ENCODE data around the gene PPCS. TPM values are rescaled to one million over a fixed set of nuclear protein-coding genes. Genes with fewer than 3 reads are reported as not detected.

PPCS gene
- total RNA-seq, 1 donor = 44.2 TPM

DNA sequence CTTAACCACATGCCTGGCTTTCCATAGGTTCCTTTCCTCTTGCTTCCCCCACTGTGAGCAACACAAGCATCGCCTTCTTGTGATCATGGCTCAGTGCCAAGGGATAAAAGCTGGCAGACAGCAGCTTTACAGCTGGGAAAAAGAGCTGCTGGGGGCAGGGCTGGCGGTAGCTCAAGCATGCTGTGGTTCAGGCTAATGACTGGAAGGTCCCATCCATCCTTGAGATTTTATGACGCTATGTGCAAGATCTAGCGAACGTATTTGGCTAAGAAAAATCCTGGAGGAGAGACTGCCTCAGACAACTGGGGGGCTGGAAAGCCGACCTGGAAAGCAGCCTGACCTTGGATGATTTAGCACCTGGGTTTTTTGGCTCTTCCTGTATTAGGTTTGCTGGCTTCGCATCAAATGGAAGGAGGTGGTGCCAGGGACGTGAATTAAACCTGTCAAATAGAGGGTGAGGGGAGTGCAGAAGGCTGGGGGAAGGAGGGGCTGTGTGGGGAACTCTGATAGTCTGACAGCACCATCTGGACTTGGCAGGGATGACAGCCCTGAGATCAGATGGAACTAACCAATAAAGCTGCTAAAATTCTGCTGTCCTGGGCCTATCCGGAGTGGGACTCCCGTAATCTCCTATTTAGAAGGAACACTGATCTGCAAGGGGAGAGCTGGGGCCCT is 35.3 kb upstream of the PPCS start:
- H3K4me3 ChIP-seq (ENCODE audit: low read depth, low read length) = no peak overlapping the region
- peak; percentile 89 for DNase-seq (ENCODE audit: low read depth)
- TF ChIP-seq, protein P1, sequence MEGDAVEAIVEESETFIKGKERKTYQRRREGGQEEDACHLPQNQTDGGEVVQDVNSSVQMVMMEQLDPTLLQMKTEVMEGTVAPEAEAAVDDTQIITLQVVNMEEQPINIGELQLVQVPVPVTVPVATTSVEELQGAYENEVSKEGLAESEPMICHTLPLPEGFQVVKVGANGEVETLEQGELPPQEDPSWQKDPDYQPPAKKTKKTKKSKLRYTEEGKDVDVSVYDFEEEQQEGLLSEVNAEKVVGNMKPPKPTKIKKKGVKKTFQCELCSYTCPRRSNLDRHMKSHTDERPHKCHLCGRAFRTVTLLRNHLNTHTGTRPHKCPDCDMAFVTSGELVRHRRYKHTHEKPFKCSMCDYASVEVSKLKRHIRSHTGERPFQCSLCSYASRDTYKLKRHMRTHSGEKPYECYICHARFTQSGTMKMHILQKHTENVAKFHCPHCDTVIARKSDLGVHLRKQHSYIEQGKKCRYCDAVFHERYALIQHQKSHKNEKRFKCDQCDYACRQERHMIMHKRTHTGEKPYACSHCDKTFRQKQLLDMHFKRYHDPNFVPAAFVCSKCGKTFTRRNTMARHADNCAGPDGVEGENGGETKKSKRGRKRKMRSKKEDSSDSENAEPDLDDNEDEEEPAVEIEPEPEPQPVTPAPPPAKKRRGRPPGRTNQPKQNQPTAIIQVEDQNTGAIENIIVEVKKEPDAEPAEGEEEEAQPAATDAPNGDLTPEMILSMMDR (IDR thresholded peaks at IDR 0.05; ENCODE audit: insufficient read depth, low read length) = no peak

DNA sequence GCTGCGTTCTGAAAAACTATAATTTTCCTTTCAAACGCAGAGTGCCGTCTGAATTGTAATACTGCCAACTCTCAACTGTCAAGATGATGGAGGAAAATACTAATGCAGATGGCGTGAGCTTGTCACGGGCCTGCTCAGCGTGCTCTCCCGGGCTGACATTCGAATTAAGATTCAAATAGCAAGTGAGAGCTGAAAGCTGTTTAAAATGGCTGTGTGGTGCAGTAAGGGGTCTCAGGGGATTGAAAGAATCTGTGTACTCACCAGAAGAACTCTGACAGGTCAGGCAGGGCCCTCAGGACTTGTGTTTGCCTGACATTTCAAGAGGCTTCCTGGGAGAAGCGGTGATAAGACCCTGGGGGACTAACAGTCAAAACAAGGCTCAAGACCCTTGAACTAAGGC is 33.6 kb upstream of the PPCS start:
- H3K4me3 ChIP-seq (ENCODE audit: low read depth, low read length) = no peak overlapping the region
- TF ChIP-seq, protein P1 (IDR thresholded peaks at IDR 0.05; ENCODE audit: insufficient read depth, low read length) = no peak
- DNase-seq (ENCODE audit: low read depth) = no peak

DNA sequence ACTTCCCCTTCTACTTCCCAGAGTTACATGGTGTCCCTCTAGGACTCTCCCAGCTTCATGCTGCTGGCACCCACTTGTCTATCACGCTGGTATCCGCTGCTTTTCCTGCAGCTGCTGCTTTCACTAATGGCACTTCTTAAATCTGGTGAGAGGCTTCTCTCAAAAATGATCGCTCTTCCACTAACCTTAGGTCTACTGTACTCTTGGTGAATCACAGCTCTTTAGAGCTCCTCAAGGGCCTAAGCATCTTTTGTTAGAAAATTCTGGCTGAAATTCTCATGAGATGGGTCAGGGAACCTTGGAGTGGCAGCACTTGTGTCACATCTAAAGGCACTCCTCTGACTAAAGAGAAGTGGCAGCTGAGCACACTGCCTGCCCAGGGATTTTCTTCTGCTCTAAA is 32.7 kb upstream of the PPCS start:
- DNase-seq (ENCODE audit: low read depth) = no peak
- H3K4me3 ChIP-seq (ENCODE audit: low read depth, low read length) = no peak overlapping the region
- TF ChIP-seq, protein P1 (IDR thresholded peaks at IDR 0.05; ENCODE audit: insufficient read depth, low read length) = no peak

DNA sequence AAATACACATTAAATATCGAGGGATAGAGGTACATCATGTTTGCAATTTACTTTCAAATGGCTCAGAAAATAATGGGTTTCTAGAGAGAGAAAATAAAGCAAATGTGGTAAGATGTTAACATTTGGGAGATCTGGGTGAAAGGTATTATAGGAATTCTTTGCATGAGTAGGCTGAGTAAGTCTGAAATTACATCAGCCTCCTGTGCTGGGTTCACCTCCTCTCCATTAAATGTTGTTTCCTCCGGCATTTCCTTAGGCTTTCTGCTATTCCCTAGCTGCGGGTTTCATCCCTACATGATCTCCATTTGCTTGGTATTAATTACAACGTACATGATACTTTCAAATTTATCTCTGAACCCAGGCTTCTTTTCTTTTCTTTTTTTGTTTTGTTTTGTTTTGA is 32.1 kb upstream of the PPCS start:
- DNase-seq (ENCODE audit: low read depth) = peak; percentile 18
- TF ChIP-seq, protein P1 (IDR thresholded peaks at IDR 0.05; ENCODE audit: insufficient read depth, low read length) = no peak
- H3K4me3 ChIP-seq (ENCODE audit: low read depth, low read length) = no peak overlapping the region

DNA sequence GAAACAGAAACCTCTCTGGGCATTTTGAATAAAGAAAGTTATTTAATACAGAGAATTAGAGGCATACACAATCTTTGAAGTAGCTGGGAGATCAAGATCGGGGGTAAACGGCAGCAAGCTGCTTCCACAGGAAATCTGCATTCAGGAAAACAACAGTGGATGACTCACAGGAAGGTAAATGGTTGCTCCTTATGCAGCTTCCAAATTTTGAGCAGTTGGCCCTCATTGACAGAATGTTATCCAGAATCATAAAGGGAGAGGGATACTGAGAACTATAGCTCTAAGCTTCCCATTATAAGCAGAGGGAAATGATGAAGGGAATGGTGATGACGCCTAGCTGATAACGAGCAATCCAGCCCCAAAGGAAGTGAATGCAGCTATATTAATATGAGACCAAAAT is 29.1 kb upstream of the PPCS start:
- no peak for DNase-seq (ENCODE audit: low read depth)
- TF ChIP-seq, protein P1 (IDR thresholded peaks at IDR 0.05; ENCODE audit: insufficient read depth, low read length) = no peak
- no peak overlapping the region for H3K4me3 ChIP-seq (ENCODE audit: low read depth, low read length)

DNA sequence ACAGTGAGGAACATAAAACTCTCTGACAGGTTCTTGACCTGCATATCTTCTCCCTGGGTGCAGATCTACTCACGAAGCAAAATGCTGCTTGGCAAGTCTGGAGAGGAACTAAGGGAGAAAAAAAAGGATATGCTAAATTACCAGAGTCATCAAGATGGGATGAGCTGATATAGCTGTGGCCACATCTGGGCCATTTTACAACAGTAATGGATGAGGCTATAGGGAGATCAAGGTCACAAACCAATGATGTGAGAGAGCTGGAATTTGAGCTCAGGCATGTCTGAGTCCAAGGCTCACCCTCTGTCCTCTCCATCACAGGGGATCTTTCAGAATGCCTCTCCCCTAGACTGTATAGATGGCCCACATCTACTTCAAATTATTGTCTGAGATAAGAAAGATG is 26.7 kb upstream of the PPCS start:
- TF ChIP-seq, protein P1 (IDR thresholded peaks at IDR 0.05; ENCODE audit: insufficient read depth, low read length) = no peak
- DNase-seq (ENCODE audit: low read depth) = no peak
- no peak overlapping the region for H3K4me3 ChIP-seq (ENCODE audit: low read depth, low read length)

Data from fibroblast of the aortic adventitia (primary cell).